Activated naive CD4-positive, alpha-beta T cell treated with anti-CD3 and anti-CD28 coated beads for 36 hours (primary cell): Measurements from ENCODE around the gene LRATD1. TPM values are rescaled to one million over a fixed set of nuclear protein-coding genes. Genes with fewer than 3 reads are reported as not detected.

Experiments used
- CTCF ChIA-PET: fragments of 350-600 bp; sonication (Branson Sonifier 250); formaldehyde crosslinking; loops from one replicate; lab custom pipeline; 2021; ENCODE audit warnings: antibody characterized with exemption; lab: Charles Lee
- DNase-seq: peaks from one replicate; pipeline ENCODE4 v3.0.0-alpha.2; 2020
- H3K27ac Mint-ChIP-seq: one replicate; pipeline ENCODE4 v1.8.0; 2021; ENCODE audit warnings: mild to moderate bottlenecking, mixed read lengths
- H3K27me3 Mint-ChIP-seq: one replicate; pipeline ENCODE4 v1.8.0; 2021; ENCODE audit warnings: low read depth, mixed read lengths
- H3K36me3 Mint-ChIP-seq: one replicate; pipeline ENCODE4 v1.8.0; 2021; ENCODE audit warnings: low read depth, mixed read lengths
- H3K4me1 Mint-ChIP-seq: one replicate; pipeline ENCODE4 v1.8.0; 2021; ENCODE audit warnings: low read depth, mixed read lengths
- H3K4me3 Mint-ChIP-seq: one replicate; pipeline ENCODE4 v1.8.0; 2021; ENCODE audit warnings: mild to moderate bottlenecking, moderate library complexity, mixed read lengths
- H3K9me3 Mint-ChIP-seq: one replicate; pipeline ENCODE4 v1.8.0; 2021; ENCODE audit warnings: mixed read lengths
- intact Hi-C: fragments of 100-400 bp; cut with micrococcal nuclease; formaldehyde crosslinking; loops from one replicate; pipeline ENCODE4 v1.15.1; 2023
- total RNA-seq, 2 experiments: library from RNA; stranded (reverse); gene quantifications; one replicate each; pipeline ENCODE4 v1.2.3, GENCODE V29; 2021

LRATD1 gene
- total RNA-seq, 2 experiments from 2014 or later: not detected

DNA sequence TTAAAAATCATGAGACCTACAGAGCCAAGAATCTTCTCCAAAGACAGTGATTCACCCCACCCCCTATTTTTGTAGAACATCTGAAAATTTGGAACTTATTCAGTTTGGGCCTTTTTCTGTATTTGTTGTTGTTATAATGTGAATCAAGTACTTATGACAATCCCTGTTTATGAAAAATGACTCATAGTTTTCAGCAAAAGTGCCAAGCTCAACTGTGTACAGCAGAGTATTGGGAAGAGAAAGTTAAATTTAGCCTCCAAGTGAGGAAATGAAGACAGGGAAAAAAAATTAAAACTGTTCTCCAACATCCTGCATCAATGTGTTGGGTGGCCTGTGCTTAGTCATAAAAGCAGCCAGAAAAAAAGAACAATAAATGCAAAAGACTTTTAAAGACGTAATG is 46.2 kb downstream of the LRATD1 start:
- Mint-ChIP-seq H3K36me3 (no peaks in the 10 kb centered on the region), H3K27ac (no peak overlapping the region), H3K27me3 (no peaks in the 10 kb centered on the region), H3K9me3 (peaks cover 1% of the 10 kb centered on the region), H3K4me3 (no peak overlapping the region), H3K4me1 (no peaks in the 10 kb centered on the region)
- CTCF ChIA-PET: no interaction called here
- intact Hi-C loops: no loop called here
- no peak for DNase-seq

GRCh38 chr2:14681608-14682007 is 49.1 kb downstream of the LRATD1 start:
- Mint-ChIP-seq H3K27me3 (no peaks in the 10 kb centered on the region), H3K4me1 (no peaks in the 10 kb centered on the region), H3K27ac (no peak overlapping the region), H3K36me3 (no peaks in the 10 kb centered on the region), H3K4me3 (no peak overlapping the region), H3K9me3 (peaks cover 1% of the 10 kb centered on the region)
- no peak for DNase-seq
- intact Hi-C loops: no loop called here
- CTCF ChIA-PET: no interaction called here
